Natural killer cell (primary cell): ENCODE data around the gene RALB. TPM values are rescaled to one million over a fixed set of nuclear protein-coding genes. Genes with fewer than 3 reads are reported as not detected.

ENCODE experiments used
- ATAC-seq, 3 donors: fragments of 150-1000 bp in 2 of 3; fragments of 200-7000 bp in 1 of 3; cut with Tn5 transposase; 1 replicate in 1 of 3; 2 replicates in 2 of 3; pipeline ENCODE4 v1.10.0; 2021; ENCODE audit warnings: mild to moderate bottlenecking in 2 of 3, moderate library complexity in 2 of 3
- DNase-seq, 2 donors: peaks; one replicate each; pipeline versions ENCODE4 v3.0.0 to v3.0.0-alpha.2; 2013 to 2021; ENCODE audit warnings: mixed read lengths in 1 of 2
- H3K27ac ChIP-seq: one replicate; pipeline ENCODE4 v1.5.1; 2013; ENCODE audit warnings: mild to moderate bottlenecking, low read length
- H3K27me3 ChIP-seq: one replicate; pipeline ENCODE4 v1.6.1; 2013; ENCODE audit warnings: low read length; ENCODE audit not compliant: control insufficient read depth, insufficient read depth
- H3K36me3 ChIP-seq: one replicate; pipeline ENCODE4 v1.6.1; 2013; ENCODE audit warnings: low read length; ENCODE audit not compliant: control insufficient read depth, insufficient read depth
- H3K4me1 ChIP-seq: one replicate; pipeline ENCODE4 v1.6.1; 2013; ENCODE audit warnings: low read length; ENCODE audit not compliant: control insufficient read depth, insufficient read depth
- H3K4me3 ChIP-seq: one replicate; pipeline ENCODE4 v1.5.1; 2013; ENCODE audit warnings: low read length
- H3K9me3 ChIP-seq: one replicate; pipeline ENCODE4 v1.6.1; 2013; ENCODE audit warnings: low read length; ENCODE audit not compliant: control insufficient read depth, insufficient read depth
- H3K27ac Mint-ChIP-seq, 2 donors: one replicate each; pipeline ENCODE4 v1.8.0; 2022; ENCODE audit warnings: mild to moderate bottlenecking in 2 of 2, mixed read lengths in 2 of 2, moderate library complexity in 1 of 2
- H3K27me3 Mint-ChIP-seq, 2 donors: one replicate each; pipeline ENCODE4 v1.8.0; 2022; ENCODE audit warnings: low read depth in 2 of 2, mixed read lengths in 2 of 2
- H3K36me3 Mint-ChIP-seq: one replicate; pipeline ENCODE4 v1.8.0; 2022; ENCODE audit warnings: mixed read lengths
- H3K4me1 Mint-ChIP-seq, 2 donors: one replicate each; pipeline ENCODE4 v1.8.0; 2022; ENCODE audit warnings: mixed read lengths in 2 of 2
- H3K4me3 Mint-ChIP-seq: one replicate; pipeline ENCODE4 v1.8.0; 2022; ENCODE audit warnings: mild to moderate bottlenecking, moderate library complexity, mixed read lengths
- H3K9me3 Mint-ChIP-seq, 2 donors: one replicate each; pipeline ENCODE4 v1.8.0; 2022; ENCODE audit warnings: mixed read lengths in 2 of 2
- CTCF ChIP-seq: fragments of 200-600 bp; IDR thresholded peaks from one replicate; pipeline ENCODE4 v1.8.0; 2022; ENCODE audit warnings: antibody characterized with exemption
- WGBS: methylation state at CpG from one replicate; pipeline ENCODE4 v1.1.7; 2013; ENCODE audit warnings: missing lambda C conversion rate; ENCODE audit not compliant: insufficient coverage; 5-methylcytosine and 5-hydroxymethylcytosine counted together
- intact Hi-C: fragments of 100-400 bp; cut with micrococcal nuclease; formaldehyde crosslinking; loops from one replicate; pipeline ENCODE4 v1.14.2; 2022
- total RNA-seq, 4 donors: library from RNA; stranded (reverse); fragments of 120-200 nt in 1 of 4; gene quantifications; one replicate each; pipeline versions ENCODE4 v1.2.3 to v1.2.4, GENCODE V29; 2013 to 2022

The RALB gene
- total RNA-seq, 3 donors from 2014 or later (not counting 1 experiment from before 2014, with no cell fraction given) = 21.0 to 25.9 (median 25.4) TPM

GRCh38 chr2:120245520-120246332, 6.9 kb upstream of the RALB start:
- Mint-ChIP-seq H3K9me3 (no peaks in the 10 kb centered on the region), H3K27me3 (peaks cover 7 to 13% of the 10 kb centered on the region in 2 donors), H3K36me3 (no peaks in the 10 kb centered on the region), H3K27ac (no peak overlapping the region), H3K4me3 (no peak overlapping the region), H3K4me1 (no peaks in the 10 kb centered on the region)
- no peak overlapping the region for H3K4me3 ChIP-seq
- no peaks in the 10 kb centered on the region for H3K9me3 ChIP-seq
- H3K4me1 ChIP-seq = no peaks in the 10 kb centered on the region
- H3K36me3 ChIP-seq = no peaks in the 10 kb centered on the region
- no peak overlapping the region for H3K27ac ChIP-seq
- WGBS = 69% methylated on average over 14 of the region's 15 CpGs
- no peaks in the 10 kb centered on the region for H3K27me3 ChIP-seq
- ATAC-seq (no peak), DNase-seq (no peak)
- intact Hi-C loops = no loop called here
- TF ChIP-seq CTCF = no peak

GRCh38 chr2:120246546-120247300, 5.9 kb upstream of the RALB start:
- DNase-seq (no peak), ATAC-seq (no peak)
- Histone ChIP-seq H3K9me3 (no peaks in the 10 kb centered on the region), H3K27me3 (no peaks in the 10 kb centered on the region), H3K36me3 (no peaks in the 10 kb centered on the region), H3K4me1 (no peaks in the 10 kb centered on the region), H3K4me3 (no peak overlapping the region), H3K27ac (no peak overlapping the region)
- Mint-ChIP-seq H3K9me3 (no peaks in the 10 kb centered on the region), H3K27ac (no peak overlapping the region), H3K4me3 (no peak overlapping the region), H3K27me3 (peaks cover 7 to 13% of the 10 kb centered on the region in 2 donors), H3K4me1 (peaks cover 3% of the 10 kb centered on the region in 2 donors), H3K36me3 (no peaks in the 10 kb centered on the region)
- intact Hi-C loops = no loop called here
- no peak for TF ChIP-seq CTCF
- WGBS = 87% methylated on average over 20 of the region's 20 CpGs

- H3K4me1 ChIP-seq = peaks cover 5% of the 10 kb centered on the region
These were observed 4.8 kb upstream of the RALB start for GRCh38 chr2:120247851-120248250.

More at GRCh38 chr2:120247851-120248250, 4.8 kb upstream of the RALB start:
- TF ChIP-seq CTCF = no peak
- no peaks in the 10 kb centered on the region for H3K36me3 Mint-ChIP-seq
- no peaks in the 10 kb centered on the region for H3K9me3 ChIP-seq
- DNase-seq = no peak
- ATAC-seq = no peak
- 80% methylated on average over 6 of the region's 6 CpGs for WGBS
- H3K4me1 Mint-ChIP-seq = peaks cover 12 to 13% of the 10 kb centered on the region in 2 donors
- H3K27me3 ChIP-seq = no peaks in the 10 kb centered on the region
- no peak overlapping the region for H3K27ac Mint-ChIP-seq
- no peak overlapping the region for H3K4me3 ChIP-seq
- intact Hi-C loops = no loop called here
- no peak overlapping the region for H3K4me3 Mint-ChIP-seq
- H3K36me3 ChIP-seq = no peaks in the 10 kb centered on the region
- H3K9me3 Mint-ChIP-seq = no peaks in the 10 kb centered on the region
- no peak overlapping the region for H3K27ac ChIP-seq
- H3K27me3 Mint-ChIP-seq = peaks cover 7 to 13% of the 10 kb centered on the region in 2 donors
